22Rv1 (cell line): ENCODE data around the gene PIP4K2B.

Experiments
- ZFX ChIP-seq: fragments of 450-650 bp; IDR thresholded peaks from 2 replicates; pipeline ENCODE4 v1.6.1; 2017; ENCODE audit warnings: antibody characterized with exemption, borderline replicate concordance
- TF ChIP-seq, protein P1 (sequence below): fragments of 450-650 bp; IDR thresholded peaks from 2 replicates; pipeline ENCODE4 v1.5.1; 2017; ENCODE audit warnings: mild to moderate bottlenecking

DNA sequence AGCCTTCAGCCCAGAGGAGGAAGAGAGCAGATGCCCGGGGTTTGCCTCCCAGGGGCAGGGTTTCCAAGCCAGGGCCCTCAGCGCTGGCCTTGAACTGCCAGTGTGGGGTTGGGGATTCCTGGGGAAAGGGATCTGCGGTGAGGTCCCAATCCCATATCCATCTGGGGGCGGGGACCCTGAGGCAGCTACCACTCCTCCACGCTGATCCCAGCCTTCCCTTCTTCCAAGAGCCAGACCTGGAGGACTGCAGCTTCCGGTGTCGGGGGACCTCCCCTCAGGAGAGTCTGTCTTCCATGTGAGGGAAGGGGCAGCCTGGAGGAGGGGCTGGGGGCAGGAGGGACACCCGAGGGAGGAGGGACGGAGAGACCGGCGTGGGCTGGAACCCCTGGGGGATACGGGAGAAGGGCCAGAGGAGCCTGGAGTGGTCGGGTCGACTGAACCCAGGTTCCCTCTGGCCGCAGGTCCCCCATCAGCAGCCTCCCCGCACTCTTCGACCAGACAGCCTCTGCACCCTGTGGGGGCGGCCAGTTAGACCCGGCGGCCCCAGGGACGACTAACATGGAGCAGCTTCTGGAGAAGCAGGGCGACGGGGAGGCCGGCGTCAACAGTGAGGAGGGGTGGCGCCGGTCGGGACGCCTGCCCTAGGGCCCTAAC lies 79.9 kb downstream of the PIP4K2B start:
- TF ChIP-seq, protein P1, sequence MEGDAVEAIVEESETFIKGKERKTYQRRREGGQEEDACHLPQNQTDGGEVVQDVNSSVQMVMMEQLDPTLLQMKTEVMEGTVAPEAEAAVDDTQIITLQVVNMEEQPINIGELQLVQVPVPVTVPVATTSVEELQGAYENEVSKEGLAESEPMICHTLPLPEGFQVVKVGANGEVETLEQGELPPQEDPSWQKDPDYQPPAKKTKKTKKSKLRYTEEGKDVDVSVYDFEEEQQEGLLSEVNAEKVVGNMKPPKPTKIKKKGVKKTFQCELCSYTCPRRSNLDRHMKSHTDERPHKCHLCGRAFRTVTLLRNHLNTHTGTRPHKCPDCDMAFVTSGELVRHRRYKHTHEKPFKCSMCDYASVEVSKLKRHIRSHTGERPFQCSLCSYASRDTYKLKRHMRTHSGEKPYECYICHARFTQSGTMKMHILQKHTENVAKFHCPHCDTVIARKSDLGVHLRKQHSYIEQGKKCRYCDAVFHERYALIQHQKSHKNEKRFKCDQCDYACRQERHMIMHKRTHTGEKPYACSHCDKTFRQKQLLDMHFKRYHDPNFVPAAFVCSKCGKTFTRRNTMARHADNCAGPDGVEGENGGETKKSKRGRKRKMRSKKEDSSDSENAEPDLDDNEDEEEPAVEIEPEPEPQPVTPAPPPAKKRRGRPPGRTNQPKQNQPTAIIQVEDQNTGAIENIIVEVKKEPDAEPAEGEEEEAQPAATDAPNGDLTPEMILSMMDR: no peak
- TF ChIP-seq ZFX: no peak
